ENCODE results near the gene MYBPC1.
"Not testable (repeated sequence)": the region's sequence is repeated elsewhere in the genome, so short reads cannot be mapped to it uniquely, and the experiment has no call there.

The MYBPC1 gene

GRCh38 chr12:101678081-101678480 lies 83.3 kb downstream of the MYBPC1 start:
- H3K4me3 ChIP-seq (ENCODE audit: low read depth, low read length) = no peak overlapping the region
- no peaks in the 10 kb centered on the region for H3K27me3 ChIP-seq
- no peaks in the 10 kb centered on the region for H3K9me3 ChIP-seq
- H3K36me3 ChIP-seq = no peaks in the 10 kb centered on the region
- H3K4me1 ChIP-seq = no peaks in the 10 kb centered on the region
- DNase-seq = no peak
- TF ChIP-seq CTCF (IDR thresholded peaks at IDR 0.05; ENCODE audit: low read depth, low read length) = no peak

GRCh38 chr12:101680240-101680639 lies 85.5 kb downstream of the MYBPC1 start:
- Histone ChIP-seq H3K4me1 (no peaks in the 10 kb centered on the region), H3K4me3 (ENCODE audit: low read depth, low read length) (no peak overlapping the region), H3K9me3 (no peaks in the 10 kb centered on the region), H3K27me3 (no peaks in the 10 kb centered on the region), H3K36me3 (no peaks in the 10 kb centered on the region)
- DNase-seq = no peak
- no peak for TF ChIP-seq CTCF (IDR thresholded peaks at IDR 0.05; ENCODE audit: low read depth, low read length)

- H3K4me1 ChIP-seq = no peaks in the 10 kb centered on the region
- H3K36me3 ChIP-seq = no peaks in the 10 kb centered on the region
- H3K4me3 ChIP-seq (ENCODE audit: low read depth, low read length) = no peak overlapping the region
- TF ChIP-seq CTCF (IDR thresholded peaks at IDR 0.05; ENCODE audit: low read depth, low read length) = no peak
- no peaks in the 10 kb centered on the region for H3K9me3 ChIP-seq
- no peaks in the 10 kb centered on the region for H3K27me3 ChIP-seq
- DNase-seq = no peak
These were observed 85.9 kb downstream of the MYBPC1 start for GRCh38 chr12:101680647-101681046.

GRCh38 chr12:101681627-101682026 lies 86.9 kb downstream of the MYBPC1 start:
- not testable (repeated sequence) for H3K36me3 ChIP-seq; H3K4me1 ChIP-seq; H3K27me3 ChIP-seq; H3K9me3 ChIP-seq; H3K4me3 ChIP-seq (ENCODE audit: low read depth, low read length); DNase-seq

- no peak for DNase-seq
- H3K36me3 ChIP-seq = no peaks in the 10 kb centered on the region
- no peaks in the 10 kb centered on the region for H3K4me1 ChIP-seq
- no peak overlapping the region for H3K4me3 ChIP-seq (ENCODE audit: low read depth, low read length)
- H3K27me3 ChIP-seq = no peaks in the 10 kb centered on the region
- H3K9me3 ChIP-seq = no peaks in the 10 kb centered on the region
- no peak for TF ChIP-seq CTCF (IDR thresholded peaks at IDR 0.05; ENCODE audit: low read depth, low read length)
These were observed 90.3 kb downstream of the MYBPC1 start for GRCh38 chr12:101685092-101685491.

GRCh38 chr12:101686176-101686575 lies 91.4 kb downstream of the MYBPC1 start:
- Histone ChIP-seq H3K27me3 (no peaks in the 10 kb centered on the region), H3K4me3 (ENCODE audit: low read depth, low read length) (no peak overlapping the region), H3K36me3 (no peaks in the 10 kb centered on the region), H3K9me3 (no peaks in the 10 kb centered on the region), H3K4me1 (no peaks in the 10 kb centered on the region)
- DNase-seq = no peak
- TF ChIP-seq CTCF (IDR thresholded peaks at IDR 0.05; ENCODE audit: low read depth, low read length) = no peak

- H3K4me1 ChIP-seq = no peaks in the 10 kb centered on the region
- no peaks in the 10 kb centered on the region for H3K9me3 ChIP-seq
- no peaks in the 10 kb centered on the region for H3K27me3 ChIP-seq
- no peaks in the 10 kb centered on the region for H3K36me3 ChIP-seq
- H3K4me3 ChIP-seq (ENCODE audit: low read depth, low read length) = no peak overlapping the region
- no peak for TF ChIP-seq CTCF (IDR thresholded peaks at IDR 0.05; ENCODE audit: low read depth, low read length)
- DNase-seq = no peak
These were observed 95.8 kb downstream of the MYBPC1 start for GRCh38 chr12:101690544-101691098.
